OCI-LY7 (cell line): ENCODE data around the gene PITHD1. TPM values are rescaled to one million over a fixed set of nuclear protein-coding genes. Genes with fewer than 3 reads are reported as not detected.

Experiments used
- BruUV-seq: library from RNA; stranded (reverse); fragments of 400-500 nt; replicated peaks from 2 replicates; lab custom pipeline; 2021; lab: Mats Ljungman, UMichigan
- CTCF ChIA-PET: fragments of 300-600 bp; sonication (Branson Sonifier 250); formaldehyde crosslinking; loops from one replicate; lab custom pipeline; 2022; ENCODE audit warnings: antibody characterized with exemption; ENCODE audit not compliant: unreplicated experiment; lab: Charles Lee
- POLR2A ChIA-PET: fragments of 300-600 bp; sonication (Branson Sonifier 250); formaldehyde crosslinking; loops from one replicate; lab custom pipeline; 2022; ENCODE audit warnings: antibody characterized with exemption; lab: Charles Lee
- DNase-seq: peaks from one replicate; pipeline ENCODE4 v3.0.0-alpha.2; 2015; ENCODE audit warnings: low spot score
- H2AFZ ChIP-seq: fragments of 200-600 bp; sonication (generic), shearing (Covaris generic); 2 replicates; pipeline ENCODE4 v1.6.1; 2014; ENCODE audit warnings: mild to moderate bottlenecking, antibody characterized with exemption, low read length, moderate library complexity
- H3K27ac ChIP-seq: fragments of 200-600 bp; sonication (generic); 2 replicates; pipeline ENCODE4 v1.5.1; 2014; ENCODE audit warnings: mixed run types, low read depth, mild to moderate bottlenecking, moderate library complexity, low read length, inconsistent platforms; ENCODE audit not compliant: poor library complexity, severe bottlenecking
- H3K36me3 ChIP-seq: fragments of 200-600 bp; sonication (generic); 2 replicates; pipeline ENCODE4 v1.6.1; 2014; ENCODE audit warnings: mild to moderate bottlenecking, antibody characterized with exemption, low read length, moderate library complexity, mixed read lengths; ENCODE audit not compliant: insufficient read depth
- H3K4me1 ChIP-seq: fragments of 200-600 bp; sonication (generic); 2 replicates; pipeline ENCODE4 v1.5.1; 2014; ENCODE audit warnings: mild to moderate bottlenecking, low read length; ENCODE audit not compliant: insufficient read depth, poor library complexity, severe bottlenecking
- H3K4me2 ChIP-seq: fragments of 200-600 bp; sonication (generic); 2 replicates; pipeline ENCODE4 v1.6.1; 2014; ENCODE audit warnings: mild to moderate bottlenecking, low read length
- H3K4me3 ChIP-seq: fragments of 200-600 bp; sonication (generic); 2 replicates; pipeline ENCODE4 v1.5.1; 2014; ENCODE audit warnings: mild to moderate bottlenecking, low read depth, low read length; ENCODE audit not compliant: poor library complexity, severe bottlenecking
- H3K79me2 ChIP-seq: fragments of 200-600 bp; sonication (generic); 2 replicates; pipeline ENCODE4 v1.6.1; 2016; ENCODE audit warnings: low read depth, mild to moderate bottlenecking, low read length, moderate library complexity, mixed read lengths; ENCODE audit not compliant: insufficient read depth
- H3K9me2 ChIP-seq: fragments of 200-600 bp; sonication (generic); 2 replicates; pipeline ENCODE4 v1.6.1; 2016; ENCODE audit warnings: mild to moderate bottlenecking, low read length, mixed read lengths; ENCODE audit not compliant: insufficient read depth
- H3K9me3 ChIP-seq: fragments of 200-600 bp; sonication (generic); 2 replicates; pipeline ENCODE4 v1.6.1; 2014; ENCODE audit warnings: mild to moderate bottlenecking, mixed run types, low read length, mixed read lengths
- H4K20me1 ChIP-seq: fragments of 200-600 bp; sonication (generic); 2 replicates; pipeline ENCODE4 v1.6.1; 2014; ENCODE audit warnings: mild to moderate bottlenecking, antibody characterized with exemption, low read length, moderate library complexity, mixed read lengths; ENCODE audit not compliant: insufficient read depth
- CTCF ChIP-seq: fragments of 200-600 bp; sonication (generic); conservative IDR thresholded peaks from 2 replicates; pipeline ENCODE4 v1.5.1; 2014; ENCODE audit warnings: mild to moderate bottlenecking, antibody characterized with exemption, low read length, moderate library complexity, mixed read lengths
- EZH2phosphoT487 ChIP-seq: fragments of 200-600 bp; sonication (generic); IDR thresholded peaks from 2 replicates; pipeline ENCODE4 v1.6.1; 2018; ENCODE audit warnings: low read depth, borderline replicate concordance, mild to moderate bottlenecking, mixed run types, antibody characterized with exemption, low read length, moderate library complexity, mixed read lengths
- intact Hi-C: fragments of 100-400 bp; cut with micrococcal nuclease; formaldehyde crosslinking; loops from one replicate; pipeline ENCODE4 v1.10.0; 2022; ENCODE audit not compliant: unreplicated experiment
- total RNA-seq, 2 experiments: library from RNA; depleted of rRNA in 1 of 2; stranded (reverse); fragments of >200 nt in 1 of 2; shearing (Covaris generic) in 1 of 2; gene quantifications; 2 replicates each; pipeline ENCODE4 v1.2.3, GENCODE V29; 2014 to 2022

The PITHD1 gene
- total RNA-seq, 2 experiments from 2014 or later: 63.6 to 89.9 TPM

DNA sequence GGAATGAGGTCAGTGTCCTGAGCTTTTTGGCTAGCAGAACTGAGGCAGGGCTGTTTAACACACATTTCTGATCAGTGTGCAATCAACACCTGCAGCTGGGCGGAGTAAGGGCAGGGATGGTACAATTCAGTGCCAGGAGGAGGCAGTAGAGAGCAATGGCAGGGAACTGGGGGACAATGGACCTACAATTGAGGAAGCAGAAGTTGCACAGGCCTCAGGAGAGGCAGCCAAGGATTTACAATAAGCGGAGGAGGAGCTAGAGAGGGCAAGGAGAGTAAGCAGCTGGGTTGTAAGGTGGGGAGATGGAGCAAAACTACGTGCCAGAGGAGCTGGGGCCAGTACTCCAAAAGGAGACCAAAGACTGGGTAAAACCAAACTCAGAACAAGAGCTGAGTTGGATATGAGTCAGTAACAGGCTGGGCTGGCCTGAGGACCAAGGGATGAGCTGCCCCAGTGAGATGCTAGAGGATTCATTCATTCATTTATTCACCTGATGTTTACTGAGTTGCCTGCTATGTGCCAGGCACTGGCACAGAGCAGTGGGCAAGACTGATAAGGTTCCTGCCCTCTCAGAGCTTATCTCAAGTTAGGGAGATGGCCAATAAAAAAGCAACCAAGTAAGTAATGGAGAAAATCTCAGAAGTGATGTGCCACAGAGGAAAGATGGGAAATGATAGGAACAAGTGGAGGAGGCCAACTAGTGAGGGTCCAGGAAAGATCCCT lies 32.8 kb downstream of the PITHD1 start:
- POLR2A ChIA-PET: interaction anchor here (0.5 to 1.3 kb wide), 6 partner anchors 10 to 172 kb away, joined by 3 to 5 read pairs (median 4); no protein-coding TSS in a partner anchor
- H3K27ac ChIP-seq: no peak overlapping the region
- H3K4me2 ChIP-seq: peak overlapping the region; percentile 29; the same call in 1 of the 2 replicates

DNA sequence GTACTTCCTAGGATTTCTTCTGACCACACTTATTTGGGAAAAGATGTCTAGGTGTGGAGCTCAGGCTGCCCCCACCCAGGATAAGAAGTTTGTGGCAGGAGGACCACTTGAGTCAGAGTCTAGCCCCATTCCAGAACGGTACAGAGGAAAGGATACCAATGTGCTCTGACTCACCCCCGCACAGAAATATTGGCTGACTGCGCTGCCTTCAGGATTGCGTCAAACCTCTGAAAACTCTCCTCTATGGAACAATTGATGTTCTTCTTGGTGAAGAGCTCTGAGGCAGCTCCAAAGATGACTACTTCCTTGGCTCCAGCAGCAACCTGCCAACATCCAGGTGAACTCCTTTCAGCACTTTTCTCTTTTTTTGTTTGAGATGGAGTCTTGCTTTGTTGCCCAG lies 35.8 kb downstream of the PITHD1 start:
- no peak overlapping the region for H3K27ac ChIP-seq
- H3K4me2 ChIP-seq: no peak overlapping the region
- no TSS peak for BruUV-seq
- ChIA-PET CTCF (no interaction called here), POLR2A (no interaction called here)
- intact Hi-C loops: no loop called here
- H4K20me1 ChIP-seq: no peaks in the 10 kb centered on the region
- H3K9me2 ChIP-seq: no peaks in the 10 kb centered on the region
- no peak overlapping the region for H2AFZ ChIP-seq
- no peak overlapping the region for H3K4me3 ChIP-seq
- no peak for DNase-seq
- H3K9me3 ChIP-seq: no peaks in the 10 kb centered on the region
- no peaks in the 10 kb centered on the region for H3K36me3 ChIP-seq
- peaks cover 30% of the 10 kb centered on the region for H3K4me1 ChIP-seq
- H3K79me2 ChIP-seq: no peaks in the 10 kb centered on the region
- TF ChIP-seq EZH2phosphoT487 (no peak), CTCF (no peak)

More for the DNA sequence above, 32.8 kb downstream of the PITHD1 start:
- Histone ChIP-seq H2AFZ (peak overlapping the region; percentile 27; the same call in 1 of the 2 replicates), H3K4me1 (peaks cover 35% of the 10 kb centered on the region), H3K9me2 (no peaks in the 10 kb centered on the region), H3K36me3 (no peaks in the 10 kb centered on the region), H3K79me2 (no peaks in the 10 kb centered on the region), H3K9me3 (no peaks in the 10 kb centered on the region), H4K20me1 (no peaks in the 10 kb centered on the region), H3K4me3 (no peak overlapping the region)
- no TSS peak for BruUV-seq
- TF ChIP-seq CTCF (peak; percentile 95), EZH2phosphoT487 (no peak)
- CTCF ChIA-PET: interaction anchor here (0.5 to 2.3 kb wide), 10 partner anchors 9 to 186 kb away, joined by 3 to 20 read pairs (median 5); partner anchors contain the start of genes CNR2 and HMGCL
- peak; percentile 83 for DNase-seq
- intact Hi-C loops: loop anchor here (1.0 kb wide), 2 partner anchors 57 to 105 kb away; partner anchors contain the start of gene FUCA1

GRCh38 chr1:23816361-23816760 lies 38.1 kb downstream of the PITHD1 start:
- no peaks in the 10 kb centered on the region for H3K36me3 ChIP-seq
- H3K4me3 ChIP-seq: no peak overlapping the region
- DNase-seq: no peak
- H3K27ac ChIP-seq: no peak overlapping the region
- H2AFZ ChIP-seq: no peak overlapping the region
- intact Hi-C loops: no loop called here
- no peaks in the 10 kb centered on the region for H3K79me2 ChIP-seq
- no peak overlapping the region for H3K4me2 ChIP-seq
- TF ChIP-seq EZH2phosphoT487: no peak
- TF ChIP-seq CTCF: no peak
- ChIA-PET POLR2A (interaction anchor here (0.5 kb wide), 1 partner anchor 123 kb away, joined by 4 read pairs; no protein-coding TSS in a partner anchor), CTCF (no interaction called here)
- H3K9me2 ChIP-seq: no peaks in the 10 kb centered on the region
- H4K20me1 ChIP-seq: no peaks in the 10 kb centered on the region
- no TSS peak for BruUV-seq
- H3K4me1 ChIP-seq: peaks cover 10% of the 10 kb centered on the region
- H3K9me3 ChIP-seq: no peaks in the 10 kb centered on the region
